GM21515 (cell line): ENCODE results near the gene GSTM2.

Experiments used
- ATAC-seq: cut with Tn5 transposase; IDR thresholded peaks from one replicate; pipeline ENCODE4 v1.9.1; 2021; ENCODE audit not compliant: unreplicated experiment

GSTM2 gene

DNA sequence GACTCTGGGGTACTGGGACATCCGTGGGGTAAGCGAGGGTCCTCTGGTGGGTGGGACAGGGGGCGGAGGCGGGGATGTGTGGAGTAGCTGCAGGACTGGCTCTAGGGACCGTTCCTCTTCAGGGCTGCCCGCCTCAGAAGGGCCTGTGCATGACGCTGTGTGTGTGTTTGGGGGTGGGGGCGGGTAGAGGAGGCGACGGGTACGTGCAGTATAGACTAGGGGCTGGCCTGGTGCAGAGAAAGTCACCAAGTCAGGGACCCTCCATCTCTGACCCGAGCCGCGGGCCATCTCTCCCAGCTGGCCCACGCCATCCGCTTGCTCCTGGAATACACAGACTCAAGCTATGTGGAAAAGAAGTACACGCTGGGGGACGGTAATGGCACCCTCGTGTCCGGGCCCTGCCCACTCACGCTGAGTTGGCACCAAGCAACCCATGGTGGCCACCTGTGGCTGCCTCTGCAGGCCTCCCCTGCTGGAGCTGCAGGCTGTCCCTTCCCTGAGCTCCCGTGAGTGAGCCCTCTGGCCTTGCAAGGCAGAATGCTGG is 44.5 kb downstream of the GSTM2 start:
- no peak for ATAC-seq

- no peak for ATAC-seq
These were observed 45.8 kb downstream of the GSTM2 start for GRCh38 chr1:109713636-109714035.

GRCh38 chr1:109714661-109715372 is 47.0 kb downstream of the GSTM2 start:
- no peak for ATAC-seq

DNA sequence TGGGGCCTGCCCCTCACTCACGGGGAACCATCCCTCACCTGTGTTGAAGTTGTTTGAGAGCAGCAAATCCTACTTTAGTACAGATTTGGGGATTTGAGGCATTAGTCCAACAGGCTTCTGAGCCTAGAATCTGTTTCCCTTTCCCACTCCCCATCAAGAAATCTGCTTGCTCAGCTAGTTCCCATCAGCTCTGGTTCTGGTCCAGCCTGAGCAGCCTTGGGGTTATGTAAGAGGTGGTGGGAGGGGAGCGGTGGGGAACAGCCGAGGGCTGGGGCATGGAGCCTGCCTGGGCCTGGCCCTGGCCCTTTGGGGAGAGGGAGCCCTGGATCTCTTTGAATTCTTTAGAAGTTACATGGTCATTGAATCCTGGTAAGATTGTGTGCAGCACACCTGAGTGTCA is 48.3 kb downstream of the GSTM2 start:
- ATAC-seq: no peak

- no peak for ATAC-seq
These were observed 48.8 kb downstream of the GSTM2 start for GRCh38 chr1:109716570-109717090.

GRCh38 chr1:109717729-109718128 is 49.9 kb downstream of the GSTM2 start:
- ATAC-seq: no peak

DNA sequence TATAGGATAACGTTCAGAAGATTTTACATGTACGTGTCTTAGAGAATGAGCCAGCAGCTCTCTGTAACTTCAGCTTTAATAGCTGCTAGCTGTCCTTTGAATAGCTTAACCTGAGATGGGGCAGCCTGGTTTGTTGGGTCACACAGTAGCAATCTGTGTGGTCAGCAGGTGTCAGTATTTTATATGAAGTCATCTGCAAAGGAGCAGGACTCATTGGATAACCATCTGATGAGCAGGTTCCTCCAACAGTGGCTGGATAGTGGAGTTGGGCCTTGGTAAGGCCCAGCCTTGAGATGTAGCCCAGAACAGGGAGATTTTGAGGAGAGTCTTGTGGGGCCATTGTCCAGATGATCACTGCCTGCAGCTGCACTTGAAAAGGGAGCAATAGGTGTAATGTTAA is 50.6 kb downstream of the GSTM2 start:
- no peak for ATAC-seq

DNA sequence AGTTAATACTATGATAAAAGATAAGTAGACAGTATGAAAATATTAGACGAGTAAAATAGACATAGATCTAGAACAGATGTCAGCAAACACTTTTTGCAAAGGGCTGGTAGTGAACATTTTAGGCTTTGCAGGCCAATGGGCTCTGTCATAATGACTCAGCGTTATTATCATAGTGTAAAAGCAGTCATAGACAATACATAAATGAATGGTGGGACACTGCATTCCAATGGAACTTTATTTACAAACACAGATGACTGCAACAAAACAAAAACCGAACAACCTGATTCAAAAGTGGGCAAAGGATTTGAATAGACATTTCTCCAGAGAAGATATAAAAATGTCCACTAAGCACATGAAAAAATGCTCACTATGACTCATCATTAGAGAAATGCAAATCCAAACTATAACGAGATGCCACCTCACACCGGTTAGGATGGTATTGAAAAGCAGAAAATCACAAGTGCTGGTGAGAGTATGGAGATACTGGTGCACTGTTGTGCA is 51.5 kb downstream of the GSTM2 start:
- ATAC-seq: no peak

GRCh38 chr1:109721042-109721441 is 53.2 kb downstream of the GSTM2 start:
- ATAC-seq: no peak

GRCh38 chr1:109721971-109722370 is 54.1 kb downstream of the GSTM2 start:
- no peak for ATAC-seq

DNA sequence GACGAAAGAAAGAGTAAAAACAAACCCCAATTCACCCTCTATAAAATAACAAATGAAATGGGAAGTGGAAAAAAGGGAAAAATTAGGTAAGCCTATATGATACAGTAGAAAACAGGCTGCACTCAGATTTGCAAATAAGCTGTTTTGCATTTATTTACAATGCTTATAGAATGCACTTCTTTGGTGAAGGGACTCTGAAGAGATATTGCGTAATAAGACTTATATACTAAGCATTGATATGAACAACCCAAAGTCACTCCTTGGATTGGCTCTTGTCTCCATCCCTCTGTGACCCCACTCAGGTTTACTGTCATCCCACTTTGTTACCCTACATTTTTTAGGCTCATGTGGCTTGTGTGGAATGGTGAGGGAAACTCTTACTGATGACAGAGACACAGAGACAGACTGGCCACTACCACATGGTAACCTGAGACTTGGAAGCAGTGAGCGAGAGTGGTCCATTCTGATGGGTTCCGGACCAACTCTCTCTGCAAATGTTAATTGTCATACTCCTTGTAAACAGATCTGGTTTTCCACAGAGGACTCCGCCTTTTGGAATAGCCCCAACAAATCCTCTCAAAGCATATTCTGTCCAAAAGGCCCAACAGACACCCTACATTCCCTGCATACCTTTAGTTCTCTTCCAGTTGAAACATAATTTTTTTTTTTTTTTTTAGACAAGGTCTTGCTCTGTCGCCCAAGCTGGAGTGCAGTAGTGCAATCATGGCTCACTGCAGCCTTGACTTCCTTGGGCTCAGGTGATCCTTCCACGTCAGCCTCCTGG is 55.2 kb downstream of the GSTM2 start:
- no peak for ATAC-seq
